ENCODE measurements around the gene ANKS6.

- TF ChIP-seq, protein P1, sequence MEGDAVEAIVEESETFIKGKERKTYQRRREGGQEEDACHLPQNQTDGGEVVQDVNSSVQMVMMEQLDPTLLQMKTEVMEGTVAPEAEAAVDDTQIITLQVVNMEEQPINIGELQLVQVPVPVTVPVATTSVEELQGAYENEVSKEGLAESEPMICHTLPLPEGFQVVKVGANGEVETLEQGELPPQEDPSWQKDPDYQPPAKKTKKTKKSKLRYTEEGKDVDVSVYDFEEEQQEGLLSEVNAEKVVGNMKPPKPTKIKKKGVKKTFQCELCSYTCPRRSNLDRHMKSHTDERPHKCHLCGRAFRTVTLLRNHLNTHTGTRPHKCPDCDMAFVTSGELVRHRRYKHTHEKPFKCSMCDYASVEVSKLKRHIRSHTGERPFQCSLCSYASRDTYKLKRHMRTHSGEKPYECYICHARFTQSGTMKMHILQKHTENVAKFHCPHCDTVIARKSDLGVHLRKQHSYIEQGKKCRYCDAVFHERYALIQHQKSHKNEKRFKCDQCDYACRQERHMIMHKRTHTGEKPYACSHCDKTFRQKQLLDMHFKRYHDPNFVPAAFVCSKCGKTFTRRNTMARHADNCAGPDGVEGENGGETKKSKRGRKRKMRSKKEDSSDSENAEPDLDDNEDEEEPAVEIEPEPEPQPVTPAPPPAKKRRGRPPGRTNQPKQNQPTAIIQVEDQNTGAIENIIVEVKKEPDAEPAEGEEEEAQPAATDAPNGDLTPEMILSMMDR (IDR thresholded peaks at IDR 0.05; ENCODE audit: low read depth, low read length, missing input control) = no peak
- TF ChIP-seq MAX (IDR thresholded peaks at IDR 0.05) = no peak
- TF ChIP-seq SP1 (IDR thresholded peaks at IDR 0.05) = no peak
- no peak for TF ChIP-seq HNF4G (IDR thresholded peaks at IDR 0.05)
- no peak for TF ChIP-seq ATF3 (IDR thresholded peaks at IDR 0.05)
- no peak for TF ChIP-seq RAD21 (IDR thresholded peaks at IDR 0.05)
- no peak for TF ChIP-seq TAF1 (conservative IDR thresholded peaks at IDR 0.05)
- no peak for TF ChIP-seq EGR1 (IDR thresholded peaks at IDR 0.05; ENCODE audit: low read depth in 2 of 2)
- no peak for TF ChIP-seq FOXA1 (IDR thresholded peaks at IDR 0.05)
Observed at GRCh38 chr9:98801969-98802371, 5.6 kb upstream of the ANKS6 start.
